B cell (primary cell): ENCODE measurements around the gene HIF3A. TPM values are rescaled to one million over a fixed set of nuclear protein-coding genes. Genes with fewer than 3 reads are reported as not detected.

ENCODE experiments used
- ATAC-seq: fragments of 200-7000 bp; cut with Tn5 transposase; one replicate; pipeline ENCODE4 v1.10.0; 2021; ENCODE audit warnings: low read depth, mild to moderate bottlenecking, moderate number of reproducible peaks, moderate library complexity
- CTCF ChIA-PET: fragments of 350-600 bp; sonication (Branson Sonifier 250); formaldehyde crosslinking; loops from one replicate; lab custom pipeline; 2021; ENCODE audit warnings: antibody characterized with exemption, inconsistent platforms; lab: Charles Lee
- POLR2A ChIA-PET: fragments of 350-600 bp; sonication (Branson Sonifier 250); formaldehyde crosslinking; loops from one replicate; lab custom pipeline; 2021; ENCODE audit warnings: antibody characterized with exemption; lab: Charles Lee
- DNase-seq: peaks from one replicate; pipeline ENCODE4 v3.0.0; 2013
- H2AFZ ChIP-seq: 2 replicates; pipeline ENCODE4 v1.6.1; 2012; ENCODE audit warnings: mild to moderate bottlenecking, low read depth, low read length; ENCODE audit not compliant: insufficient read depth, poor library complexity, severe bottlenecking
- H3K27ac ChIP-seq, 2 donors: 1 replicate in 1 of 2; 2 replicates in 1 of 2; pipeline ENCODE4 v1.5.1; 2012 to 2013; ENCODE audit warnings: low read length in 2 of 2, mild to moderate bottlenecking in 2 of 2, moderate library complexity in 1 of 2
- H3K27me3 ChIP-seq, 4 experiments: fragments of 200-600 bp in 1 of 4; sonication (generic) in 1 of 4; replicated peaks in 1 of 4; 1 replicate in 2 of 4; 2 replicates in 2 of 4; pipeline versions ENCODE4 v1.6.1 to v1.7.0; 2013 to 2016; ENCODE audit warnings: low read length in 3 of 4, mild to moderate bottlenecking in 2 of 4, mixed read lengths in 1 of 4, moderate library complexity in 1 of 4; ENCODE audit not compliant: insufficient read depth in 4 of 4, control insufficient read depth in 3 of 4; ENCODE audit errors: control extremely low read depth in 1 of 4
- H3K36me3 ChIP-seq, 2 experiments: replicated peaks in 1 of 2; 1 replicate in 1 of 2; 2 replicates in 1 of 2; pipeline versions ENCODE4 v1.6.1 to v1.7.1; 2013; ENCODE audit warnings: low read length in 1 of 2; ENCODE audit not compliant: insufficient read depth in 2 of 2, control insufficient read depth in 1 of 2; ENCODE audit errors: control extremely low read depth in 1 of 2, extremely low read depth in 1 of 2
- H3K4me1 ChIP-seq, 2 donors: fragments of 200-600 bp in 1 of 2; sonication (generic) in 1 of 2; 1 replicate in 1 of 2; 2 replicates in 1 of 2; pipeline versions ENCODE4 v1.5.1 to v1.6.1; 2013 to 2017; ENCODE audit warnings: low read length in 2 of 2; ENCODE audit not compliant: control insufficient read depth in 2 of 2, insufficient read depth in 2 of 2
- H3K4me2 ChIP-seq: replicated peaks from 2 replicates; pipeline ENCODE3; 2012; ENCODE audit warnings: mild to moderate bottlenecking, low read depth, low read length; ENCODE audit not compliant: poor library complexity, severe bottlenecking
- H3K4me3 ChIP-seq, 5 experiments: fragments of 200-600 bp in 1 of 5; sonication (generic) in 1 of 5; 1 replicate in 3 of 5; 2 replicates in 2 of 5; pipeline versions ENCODE4 v1.5.1 to v1.7.0; 2011 to 2016; ENCODE audit warnings: low read length in 4 of 5, mild to moderate bottlenecking in 4 of 5, low read depth in 2 of 5, control low read depth in 1 of 5, moderate library complexity in 1 of 5; ENCODE audit not compliant: insufficient read depth in 1 of 5; ENCODE audit errors: control extremely low read depth in 1 of 5, extremely low read depth in 1 of 5
- H3K79me2 ChIP-seq: fragments of 200-600 bp; sonication (generic); one replicate; pipeline ENCODE4 v1.6.0; 2016; ENCODE audit warnings: low read length; ENCODE audit not compliant: control insufficient read depth, insufficient read depth
- H3K9ac ChIP-seq: fragments of 200-600 bp; sonication (generic); 2 replicates; pipeline ENCODE4 v1.6.1; 2017; ENCODE audit warnings: mild to moderate bottlenecking, low read length, moderate library complexity
- H3K9me3 ChIP-seq, 3 donors: one replicate each; pipeline versions ENCODE4 v1.6.1 to v1.7.1; 2013; ENCODE audit warnings: low read length in 2 of 3; ENCODE audit not compliant: control insufficient read depth in 2 of 3, insufficient read depth in 1 of 3; ENCODE audit errors: control extremely low read depth in 1 of 3
- H4K20me1 ChIP-seq: 2 replicates; pipeline ENCODE4 v1.6.0; 2012; ENCODE audit warnings: mild to moderate bottlenecking, low read length; ENCODE audit not compliant: insufficient read depth, control insufficient read depth, poor library complexity, severe bottlenecking
- H3K27ac Mint-ChIP-seq: one replicate; pipeline ENCODE4 v1.8.0; 2021; ENCODE audit warnings: mixed read lengths
- H3K27me3 Mint-ChIP-seq: one replicate; pipeline ENCODE4 v1.8.0; 2021; ENCODE audit warnings: mixed read lengths
- H3K4me1 Mint-ChIP-seq: one replicate; pipeline ENCODE4 v1.8.0; 2021; ENCODE audit warnings: mixed read lengths
- H3K4me3 Mint-ChIP-seq: one replicate; pipeline ENCODE4 v1.8.0; 2021; ENCODE audit warnings: mixed read lengths
- H3K9me3 Mint-ChIP-seq: one replicate; pipeline ENCODE4 v1.8.0; 2022; ENCODE audit warnings: mixed read lengths; ENCODE audit not compliant: insufficient read depth
- EZH2 ChIP-seq: IDR thresholded peaks from 2 replicates; pipeline ENCODE4 v1.6.1; 2012; ENCODE audit warnings: borderline replicate concordance, low read depth, mild to moderate bottlenecking, moderate library complexity, low read length; ENCODE audit not compliant: insufficient read depth, poor library complexity, severe bottlenecking
- WGBS: methylation state at CpG from one replicate; pipeline ENCODE4 v1.1.5; 2013; ENCODE audit warnings: missing lambda C conversion rate; ENCODE audit not compliant: insufficient coverage; 5-methylcytosine and 5-hydroxymethylcytosine counted together
- intact Hi-C: fragments of 100-400 bp; cut with micrococcal nuclease; formaldehyde crosslinking; loops from one replicate; pipeline ENCODE4 v1.10.0; 2022
- polyA plus RNA-seq: library from polyadenylated mRNA; depleted of rRNA; stranded (reverse); fragments of >200 nt; gene quantifications from 2 replicates; pipeline ENCODE4 v1.2.3, GENCODE V29; 2012
- total RNA-seq, 2 donors: library from RNA; stranded (reverse); fragments of 120-200 nt in 1 of 2; gene quantifications; 1 replicate in 1 of 2; 2 replicates in 1 of 2; pipeline versions ENCODE4 v1.2.3 to v1.2.4, GENCODE V29; 2013 to 2022
- TF ChIP-seq, protein P1 (sequence below): fragments of 200-600 bp; IDR thresholded peaks from one replicate; pipeline ENCODE4 v1.8.0; 2022; ENCODE audit warnings: antibody characterized with exemption, mild to moderate bottlenecking

Gene HIF3A
- total and polyA plus RNA-seq, 2 donors (not counting 1 experiment from before 2014, with no cell fraction given) = not detected

DNA sequence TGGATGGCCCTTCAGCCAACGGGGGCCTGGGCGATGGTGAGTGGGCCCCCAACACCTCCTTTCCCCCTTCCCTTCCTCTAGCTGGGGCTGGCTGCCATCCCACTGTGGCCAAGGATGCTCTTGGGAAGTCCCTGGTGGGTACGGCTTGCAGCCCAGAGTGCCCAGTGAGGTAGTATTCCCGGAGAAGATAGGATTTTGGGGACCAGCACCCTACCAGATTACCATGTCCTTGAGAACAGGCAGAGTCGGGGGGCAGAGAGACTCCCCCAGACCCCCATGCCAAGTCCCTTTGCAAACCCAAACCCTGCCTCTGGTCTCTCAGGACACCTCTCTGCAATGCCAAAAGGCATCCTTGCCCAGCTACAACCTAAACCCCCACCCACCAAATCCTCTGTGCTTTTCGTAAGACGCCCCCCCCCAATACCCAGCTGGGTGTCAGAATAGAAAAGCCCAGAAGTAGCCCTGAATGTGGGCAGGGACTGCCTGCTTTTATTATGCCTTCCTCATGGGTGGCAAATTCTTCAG lies 1.7 kb downstream of the HIF3A start:
- no peak overlapping the region for H3K27ac Mint-ChIP-seq
- Histone ChIP-seq H3K4me2 (no peak overlapping the region), H3K4me1 (no peaks in the 10 kb centered on the region), H3K4me3 (no peak overlapping the region), H2AFZ (no peak overlapping the region), H3K36me3 (no peaks in the 10 kb centered on the region), H3K79me2 (no peaks in the 10 kb centered on the region), H3K27ac (no peak overlapping the region), H4K20me1 (no peaks in the 10 kb centered on the region), H3K9ac (no peak overlapping the region), H3K9me3 (peaks cover 0 to 3% (median 0%) of the 10 kb centered on the region in 3 donors), H3K27me3 (peaks cover 0 to 38% (median 4%) of the 10 kb centered on the region in 4 experiments)
- DNase-seq (no peak), ATAC-seq (no peak)
- ChIA-PET CTCF (no interaction called here), POLR2A (no interaction called here)
- H3K27me3 Mint-ChIP-seq = peaks cover 40% of the 10 kb centered on the region
- 50% methylated on average over 4 of the region's 7 CpGs for WGBS
- H3K4me1 Mint-ChIP-seq = no peaks in the 10 kb centered on the region
- intact Hi-C loops = no loop called here
- TF ChIP-seq, protein P1, sequence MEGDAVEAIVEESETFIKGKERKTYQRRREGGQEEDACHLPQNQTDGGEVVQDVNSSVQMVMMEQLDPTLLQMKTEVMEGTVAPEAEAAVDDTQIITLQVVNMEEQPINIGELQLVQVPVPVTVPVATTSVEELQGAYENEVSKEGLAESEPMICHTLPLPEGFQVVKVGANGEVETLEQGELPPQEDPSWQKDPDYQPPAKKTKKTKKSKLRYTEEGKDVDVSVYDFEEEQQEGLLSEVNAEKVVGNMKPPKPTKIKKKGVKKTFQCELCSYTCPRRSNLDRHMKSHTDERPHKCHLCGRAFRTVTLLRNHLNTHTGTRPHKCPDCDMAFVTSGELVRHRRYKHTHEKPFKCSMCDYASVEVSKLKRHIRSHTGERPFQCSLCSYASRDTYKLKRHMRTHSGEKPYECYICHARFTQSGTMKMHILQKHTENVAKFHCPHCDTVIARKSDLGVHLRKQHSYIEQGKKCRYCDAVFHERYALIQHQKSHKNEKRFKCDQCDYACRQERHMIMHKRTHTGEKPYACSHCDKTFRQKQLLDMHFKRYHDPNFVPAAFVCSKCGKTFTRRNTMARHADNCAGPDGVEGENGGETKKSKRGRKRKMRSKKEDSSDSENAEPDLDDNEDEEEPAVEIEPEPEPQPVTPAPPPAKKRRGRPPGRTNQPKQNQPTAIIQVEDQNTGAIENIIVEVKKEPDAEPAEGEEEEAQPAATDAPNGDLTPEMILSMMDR = no peak
- no peak for TF ChIP-seq EZH2
- H3K4me3 Mint-ChIP-seq = no peak overlapping the region
- H3K9me3 Mint-ChIP-seq = no peaks in the 10 kb centered on the region

DNA sequence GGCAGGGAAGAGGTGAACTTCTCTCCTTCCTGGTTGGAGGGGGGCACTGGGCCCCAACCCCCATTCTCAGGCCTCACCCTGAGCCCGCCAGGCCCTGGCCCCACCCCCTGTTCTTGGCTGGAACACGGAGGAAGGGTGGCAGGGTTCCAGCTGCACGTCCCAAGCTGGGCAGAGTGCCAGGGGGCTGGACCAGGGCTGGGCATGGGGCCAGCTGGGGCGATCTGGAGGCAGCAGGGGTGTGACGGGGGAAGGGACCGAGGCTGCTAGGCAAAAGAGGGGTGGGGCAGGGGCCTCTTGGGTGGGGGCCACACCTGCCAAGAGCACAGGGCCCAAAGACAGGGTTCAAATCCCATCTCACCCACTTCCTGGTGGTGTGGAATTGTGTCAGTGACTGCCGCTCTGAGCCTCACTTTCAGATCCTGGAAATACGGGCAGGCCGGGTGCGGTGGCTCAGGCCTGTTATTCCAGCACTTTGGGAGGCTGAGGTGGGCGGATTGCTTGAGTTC lies 2.2 kb downstream of the HIF3A start:
- H3K36me3 ChIP-seq = no peaks in the 10 kb centered on the region
- H3K4me1 Mint-ChIP-seq = no peaks in the 10 kb centered on the region
- DNase-seq (no peak), ATAC-seq (no peak)
- H2AFZ ChIP-seq = no peak overlapping the region
- H3K4me3 Mint-ChIP-seq = no peak overlapping the region
- no peak overlapping the region for H3K4me3 ChIP-seq
- no peak overlapping the region for H3K27ac ChIP-seq
- peaks cover 0 to 36% (median 4%) of the 10 kb centered on the region in 4 experiments for H3K27me3 ChIP-seq
- no peaks in the 10 kb centered on the region for H3K4me1 ChIP-seq
- H3K9ac ChIP-seq = no peak overlapping the region
- WGBS = 39% methylated on average over 7 of the region's 11 CpGs
- no peaks in the 10 kb centered on the region for H4K20me1 ChIP-seq
- peaks cover 39% of the 10 kb centered on the region for H3K27me3 Mint-ChIP-seq
- CTCF ChIA-PET = no interaction called here
- H3K9me3 Mint-ChIP-seq = no peaks in the 10 kb centered on the region
- POLR2A ChIA-PET = no interaction called here
- H3K79me2 ChIP-seq = no peaks in the 10 kb centered on the region
- no peak overlapping the region for H3K4me2 ChIP-seq
- peaks cover 0 to 8% (median 0%) of the 10 kb centered on the region in 3 donors for H3K9me3 ChIP-seq
- TF ChIP-seq, protein P1 = no peak
- no peak for TF ChIP-seq EZH2
- no peak overlapping the region for H3K27ac Mint-ChIP-seq
- intact Hi-C loops = no loop called here
